Middle frontal gyrus (tissue), 1 donor: ENCODE data around the gene PPP1R37.
"Not testable (repeated sequence)": the region's sequence is repeated elsewhere in the genome, so short reads cannot be mapped to it uniquely, and the experiment has no call there.

ENCODE experiments used
- DNase-seq: peaks from one replicate; pipeline ENCODE4 v3.0.0-alpha.2; 2015; ENCODE audit warnings: low spot score; ENCODE audit errors: extremely low spot score

The PPP1R37 gene

DNA sequence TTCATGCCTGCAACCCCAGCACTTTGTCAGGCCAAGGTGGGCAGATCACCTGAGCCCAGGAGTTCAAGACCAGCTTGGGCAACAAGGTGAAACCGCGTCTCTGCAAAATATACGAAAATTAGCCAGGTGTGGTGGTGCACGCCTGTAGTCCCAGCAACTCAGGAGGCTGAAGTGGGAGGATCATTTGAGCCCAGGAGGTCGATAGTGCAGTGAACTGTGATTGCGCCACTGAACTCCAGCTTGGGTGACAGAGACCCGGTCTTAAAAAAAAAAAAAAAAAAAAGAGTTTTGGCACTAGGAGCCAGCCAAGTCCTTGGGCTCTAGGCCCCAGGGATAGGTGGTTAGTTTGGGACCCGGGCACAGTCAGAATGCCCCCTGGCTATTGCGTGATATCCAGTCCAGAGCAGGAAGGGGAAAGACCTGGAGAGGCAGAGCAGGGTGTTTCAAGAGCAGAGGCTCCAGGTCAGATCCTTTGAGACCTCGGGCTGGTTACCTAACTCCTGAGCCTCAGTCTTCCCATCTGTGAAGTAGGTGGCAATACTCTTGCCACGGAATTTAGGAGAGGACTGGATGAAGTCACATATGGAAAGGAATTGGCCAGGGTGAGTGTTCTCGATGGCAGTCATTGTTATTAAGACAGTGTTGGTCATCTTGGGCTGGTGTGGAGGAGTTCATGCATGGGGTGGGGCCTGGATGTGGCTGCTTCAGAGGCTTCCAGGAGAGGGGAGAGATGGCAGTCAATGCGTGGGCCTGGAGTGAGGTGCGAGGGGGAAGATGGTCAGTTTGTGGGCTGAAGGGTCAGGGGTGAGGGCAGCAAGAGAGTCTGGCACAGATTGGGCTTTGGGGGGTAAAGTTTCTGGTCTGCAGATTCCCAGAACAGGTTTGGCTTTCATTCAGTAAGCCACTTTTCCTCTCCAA lies 2.8 kb downstream of the PPP1R37 start:
- no peak for DNase-seq

DNA sequence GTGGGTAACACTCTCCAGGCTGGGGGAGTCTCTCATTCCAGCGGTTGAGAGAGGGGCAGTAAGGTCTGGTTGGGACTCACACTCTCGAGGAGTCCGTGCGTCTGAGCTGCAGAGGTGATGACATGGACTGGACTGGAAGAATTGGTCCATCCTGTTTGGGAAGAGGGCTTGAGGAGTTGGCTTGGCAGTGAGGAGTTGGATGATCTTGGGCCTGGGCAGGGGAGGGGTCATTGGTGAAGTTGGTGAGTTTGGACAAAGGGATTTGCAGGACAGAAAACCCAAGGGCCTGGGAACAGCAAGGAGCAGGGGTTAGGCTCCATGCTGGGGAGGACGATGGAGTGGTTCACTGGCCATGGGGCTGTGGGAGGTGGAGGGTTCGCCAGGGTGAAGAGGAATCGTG lies 3.7 kb downstream of the PPP1R37 start:
- no peak for DNase-seq

DNA sequence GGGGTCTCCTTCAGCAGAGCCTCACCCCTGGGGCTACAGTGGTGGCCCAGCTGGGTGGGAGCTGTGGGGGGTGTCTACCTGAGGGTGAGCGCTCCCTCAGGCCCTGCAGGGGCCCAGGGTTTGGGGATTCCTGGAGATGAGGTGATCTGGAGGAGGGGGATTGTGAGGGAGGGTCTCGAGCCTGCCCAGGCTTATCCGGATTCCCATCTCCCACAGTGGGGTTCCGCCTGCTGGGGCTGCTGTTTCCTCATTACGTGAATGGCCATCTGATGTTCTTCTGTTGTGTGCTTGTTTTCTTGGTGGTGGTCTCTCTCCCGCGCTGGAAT lies 4.4 kb downstream of the PPP1R37 start:
- no peak for DNase-seq

DNA sequence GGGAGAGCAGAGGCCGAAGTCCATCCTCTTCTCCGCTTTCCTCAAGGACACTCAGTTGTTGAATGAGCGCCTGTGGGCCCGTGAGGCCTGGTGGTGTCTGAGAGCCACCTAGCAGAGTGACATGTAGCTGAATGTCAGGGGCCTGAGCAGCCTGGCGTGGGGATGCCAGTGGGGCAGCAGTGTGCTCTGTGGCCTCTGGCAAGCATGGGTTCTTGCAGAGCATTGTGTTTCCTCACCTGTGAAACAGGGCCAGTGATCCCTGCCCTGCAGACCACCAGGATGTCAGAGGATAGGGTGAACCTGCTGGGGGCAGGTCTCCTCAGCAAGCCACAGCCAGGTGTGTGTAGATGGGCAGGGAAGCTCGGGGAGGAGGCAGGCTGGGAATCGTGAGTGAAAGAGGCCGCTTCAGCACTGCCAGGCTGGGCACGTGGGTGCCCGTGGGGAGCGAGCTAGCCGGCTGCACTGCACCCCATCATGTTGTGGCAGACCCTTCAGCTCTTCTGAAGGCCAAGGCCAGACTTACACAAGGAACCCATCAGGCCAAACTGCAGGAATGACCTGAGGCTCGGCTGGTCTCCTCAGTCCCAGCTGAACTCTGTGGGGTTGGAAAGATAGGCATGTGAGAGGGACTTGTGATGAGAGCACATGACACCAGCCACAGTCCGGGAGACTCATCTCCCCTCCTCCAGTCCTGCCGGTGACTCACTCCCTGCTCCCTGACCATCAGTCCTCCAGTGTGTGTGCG lies 5.0 kb downstream of the PPP1R37 start:
- no peak for DNase-seq

DNA sequence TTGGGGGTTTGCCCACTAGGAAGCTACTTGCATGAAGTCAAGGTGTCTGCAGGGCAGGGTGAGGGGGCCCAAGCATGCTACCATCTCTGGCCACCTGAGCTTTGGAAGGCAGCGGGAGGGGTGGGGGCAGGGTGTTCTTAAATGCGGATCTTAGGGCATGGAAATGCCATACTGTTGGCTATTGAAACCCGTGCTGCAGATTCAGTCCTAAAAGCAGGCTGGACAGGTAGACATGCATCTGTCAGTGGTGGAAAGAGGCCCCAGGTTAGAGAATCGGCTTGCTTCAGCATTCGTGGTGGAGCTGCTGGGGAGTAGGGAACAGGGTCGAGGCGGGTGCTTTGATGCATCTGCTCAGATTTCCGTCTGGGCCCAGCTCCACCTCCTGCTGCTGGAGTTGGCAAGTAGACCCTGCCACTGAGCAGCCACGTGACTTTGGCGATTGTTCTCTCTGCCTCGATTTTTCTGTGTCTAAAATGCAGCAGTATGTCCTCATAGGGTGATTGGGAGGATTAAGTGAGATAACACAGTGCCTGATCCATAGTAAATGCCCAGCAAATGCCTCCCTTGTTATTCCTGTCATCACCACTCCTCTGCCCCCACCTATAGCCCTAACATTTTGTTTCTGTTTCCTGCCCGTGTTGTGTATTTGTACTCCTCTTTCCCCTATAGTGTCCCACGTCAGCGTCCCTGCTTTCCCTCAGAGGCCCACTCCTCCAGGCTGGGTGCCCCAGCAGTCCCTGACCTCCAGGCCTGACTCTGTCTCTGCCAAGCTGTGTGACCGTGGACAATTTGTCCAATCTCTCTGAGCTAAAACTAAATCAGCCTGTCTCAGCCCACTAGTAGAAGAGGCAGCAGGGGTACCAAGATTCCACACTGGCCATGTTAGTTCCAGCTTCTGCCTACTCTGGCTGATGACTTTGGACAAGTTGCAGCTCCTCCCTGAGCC lies 5.8 kb downstream of the PPP1R37 start:
- peak; percentile 82 for DNase-seq

DNA sequence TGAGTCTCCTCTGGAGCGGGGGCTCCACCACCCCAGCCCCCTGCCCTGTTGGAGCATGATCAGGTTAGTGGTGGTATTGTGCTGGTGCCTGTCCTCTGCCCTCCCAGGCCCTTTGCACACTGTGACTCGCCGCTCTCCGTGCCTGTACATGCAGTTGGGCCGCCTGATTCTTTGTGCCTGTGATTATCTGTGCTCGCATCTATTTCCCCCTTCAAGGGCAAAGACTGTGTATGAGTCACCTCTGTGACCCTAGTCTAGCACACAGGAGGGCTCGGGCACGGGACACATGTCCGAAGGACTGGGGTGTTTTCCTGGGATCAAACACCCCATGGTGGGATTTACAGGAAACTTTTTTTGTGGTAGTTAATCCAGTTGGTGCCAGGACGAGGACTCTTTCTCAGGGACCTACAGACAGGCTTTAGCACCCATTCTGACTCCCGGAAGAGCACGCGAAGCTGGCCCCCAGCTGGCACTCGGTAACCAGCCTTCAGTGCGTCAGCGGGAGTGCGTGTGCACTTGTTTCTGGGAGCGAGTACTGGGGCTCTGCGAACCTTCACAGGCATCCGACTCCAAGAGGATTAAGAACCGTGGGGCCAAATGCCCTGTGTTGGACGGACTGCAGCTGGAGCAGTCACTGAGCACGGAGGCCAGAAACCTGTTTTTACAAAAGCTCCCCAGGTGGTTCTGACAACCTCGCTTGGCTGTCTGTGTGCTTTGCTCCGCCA lies 6.7 kb downstream of the PPP1R37 start:
- DNase-seq: no peak

DNA sequence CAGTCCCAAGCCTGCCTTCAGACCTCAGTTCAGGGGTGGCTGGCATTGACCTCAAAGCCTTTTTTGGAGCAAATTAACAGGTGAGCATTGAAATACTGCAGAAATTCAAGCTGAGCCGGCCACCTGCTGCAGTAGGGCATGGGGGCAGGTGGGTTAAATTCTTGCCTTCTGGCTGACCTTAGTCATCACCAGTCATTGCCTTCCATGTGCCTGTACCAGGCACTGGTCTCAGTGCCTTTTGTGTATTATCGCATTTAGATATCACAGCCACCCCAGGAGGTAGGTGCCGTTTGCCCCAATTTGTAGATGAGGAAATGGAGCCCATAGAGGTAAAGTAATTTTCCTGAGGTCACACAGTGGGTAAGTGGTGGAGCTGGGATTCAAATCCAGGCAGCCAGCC lies 7.2 kb downstream of the PPP1R37 start:
- DNase-seq: no peak

DNA sequence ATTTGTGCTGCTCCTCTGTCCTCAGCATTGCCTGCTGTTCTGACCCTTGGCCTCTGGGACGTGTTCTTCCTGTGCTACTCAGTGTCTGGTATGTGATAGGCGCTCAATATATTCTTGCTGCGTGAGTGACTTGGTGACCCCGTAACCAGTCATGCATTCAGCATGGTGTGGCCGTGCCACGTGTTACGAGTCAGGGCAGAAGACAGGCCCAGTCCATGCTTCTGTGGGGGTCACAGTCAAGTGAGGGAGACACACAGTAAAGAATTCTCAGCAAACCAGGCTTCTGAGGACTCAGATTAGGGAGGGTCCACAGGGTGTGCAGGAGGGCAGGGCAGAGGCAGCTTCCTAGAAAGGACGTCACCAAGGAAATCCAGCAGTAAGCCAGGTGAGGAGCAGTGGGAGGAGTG lies 7.9 kb downstream of the PPP1R37 start:
- DNase-seq: no peak

DNA sequence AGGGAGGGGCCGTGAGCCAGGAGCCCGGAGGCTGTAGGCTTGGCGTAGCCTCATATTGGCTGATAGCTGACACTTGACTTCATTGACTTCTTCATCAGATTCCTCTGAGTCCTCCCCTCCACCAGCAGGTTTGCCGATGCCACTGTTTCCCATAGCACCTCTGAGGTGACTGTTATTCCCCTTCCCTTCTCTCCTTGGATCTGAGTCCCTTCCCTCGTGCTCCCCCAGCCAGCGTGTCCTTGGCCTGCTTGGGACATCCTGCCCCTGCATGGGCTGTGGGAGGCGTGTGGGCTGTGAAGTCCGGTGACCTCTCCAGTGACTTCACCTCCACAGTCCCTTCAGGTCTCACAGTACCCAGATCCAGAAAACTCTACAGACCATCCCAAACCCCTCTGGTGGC lies 8.8 kb downstream of the PPP1R37 start:
- no peak for DNase-seq

DNA sequence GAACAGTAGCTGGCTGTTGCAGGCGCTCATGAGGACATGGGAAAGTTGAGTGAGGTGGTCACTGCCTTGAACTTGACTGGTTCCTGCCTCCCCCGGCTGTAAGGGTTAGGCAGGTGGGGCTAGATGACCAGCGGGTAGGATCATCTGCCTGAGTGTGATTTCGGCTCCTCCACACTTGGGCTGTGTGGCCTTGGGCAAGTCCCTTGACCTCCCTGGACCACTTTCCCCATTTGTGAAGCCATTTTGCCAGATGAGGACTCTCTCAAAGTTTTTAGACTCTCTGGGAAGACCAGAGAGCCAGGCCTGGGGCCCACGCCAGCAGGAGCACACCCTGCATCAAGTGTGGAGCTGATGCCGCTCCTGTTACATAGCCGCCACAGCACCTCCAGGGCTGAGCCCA lies 9.5 kb downstream of the PPP1R37 start:
- no peak for DNase-seq

DNA sequence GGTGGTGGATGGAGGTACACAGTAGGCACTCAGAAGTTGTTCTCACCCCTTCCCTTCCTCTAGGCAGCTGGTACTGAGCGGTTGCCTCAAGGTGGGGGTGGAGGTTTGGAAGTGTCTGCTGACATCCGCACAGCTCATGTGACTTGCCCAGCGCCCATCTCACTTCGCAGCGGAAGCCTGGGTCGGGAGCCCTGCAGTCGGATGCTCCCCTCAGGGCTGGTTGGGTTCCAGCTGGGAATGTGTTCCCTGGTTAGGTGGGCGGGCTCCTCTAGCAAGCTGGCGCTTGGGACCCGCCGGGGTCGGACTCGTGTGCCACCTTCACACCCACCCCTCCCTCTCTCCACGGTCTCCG lies 10.2 kb downstream of the PPP1R37 start:
- DNase-seq: peak; percentile 47

DNA sequence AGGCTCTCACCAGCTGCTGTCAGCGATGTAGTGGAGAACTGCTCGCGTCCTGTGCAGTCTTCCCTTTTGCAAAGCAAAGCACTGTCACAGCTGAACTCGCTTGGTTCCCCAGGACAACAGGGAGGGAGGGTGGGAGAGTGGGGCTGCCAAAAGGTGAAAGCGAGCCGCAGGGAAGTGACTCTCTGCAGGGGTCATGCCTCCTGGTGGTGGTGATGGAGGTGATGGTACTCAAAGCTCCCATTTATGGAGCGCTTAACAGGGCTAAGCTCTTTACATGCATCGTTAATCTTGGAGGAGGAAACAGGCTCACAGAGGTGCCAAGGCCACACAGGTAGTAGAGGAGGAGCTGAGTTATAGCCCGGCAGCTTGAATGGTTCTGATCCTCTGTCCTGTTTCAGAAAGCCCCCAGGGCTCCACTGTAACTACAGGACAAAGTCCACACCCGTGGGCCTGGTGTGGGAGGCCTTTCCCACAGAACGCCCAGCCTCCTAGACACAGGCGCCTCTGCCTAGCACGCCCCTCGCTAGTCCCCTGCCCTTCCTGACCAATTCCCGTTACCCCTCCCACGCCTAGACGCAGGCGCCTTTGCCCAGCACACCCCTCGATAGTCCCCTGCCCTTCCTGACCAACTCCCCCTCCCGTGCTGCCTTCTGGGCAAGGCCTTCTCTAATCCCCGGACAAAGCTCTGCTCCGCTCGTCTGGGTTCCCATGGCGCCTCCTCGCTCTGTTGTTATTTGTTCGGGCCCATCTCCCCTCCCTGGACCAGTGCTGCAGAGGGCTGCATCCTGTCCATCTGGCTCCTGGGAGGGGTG lies 10.7 kb downstream of the PPP1R37 start:
- DNase-seq: no peak

DNA sequence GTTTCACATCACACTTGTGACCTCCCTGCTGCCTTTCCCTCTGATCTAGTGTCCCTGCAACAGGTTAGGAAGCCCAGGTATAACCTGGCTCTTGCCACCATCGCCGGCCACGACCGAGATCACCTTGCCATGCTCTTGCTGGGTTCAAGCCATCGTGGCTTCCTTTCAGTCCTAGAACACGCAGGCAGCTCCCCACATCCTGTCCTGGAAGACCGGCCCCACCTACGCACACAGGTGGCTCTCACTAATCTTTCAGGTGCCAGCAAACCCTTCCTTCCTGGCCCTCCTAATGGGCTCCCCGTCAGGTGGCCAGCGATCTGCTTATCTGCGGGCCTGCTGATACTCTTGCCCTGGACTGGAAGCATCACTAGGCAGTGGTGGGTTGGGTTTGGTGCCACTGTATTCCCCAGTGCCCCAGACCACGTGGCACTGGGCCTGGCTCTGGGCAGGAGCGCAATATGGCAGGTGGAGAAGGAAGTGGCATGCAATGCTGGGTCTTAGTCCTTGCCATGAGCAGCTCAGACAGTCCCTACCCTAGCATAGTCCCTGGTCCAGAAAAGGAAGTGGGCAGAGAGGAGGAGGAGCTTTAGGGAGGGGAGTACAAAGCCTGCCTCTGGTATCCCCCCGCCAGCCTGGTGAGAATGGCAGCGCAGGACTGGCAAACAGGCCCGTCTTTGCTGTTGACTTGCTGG lies 11.8 kb downstream of the PPP1R37 start:
- DNase-seq: no peak

DNA sequence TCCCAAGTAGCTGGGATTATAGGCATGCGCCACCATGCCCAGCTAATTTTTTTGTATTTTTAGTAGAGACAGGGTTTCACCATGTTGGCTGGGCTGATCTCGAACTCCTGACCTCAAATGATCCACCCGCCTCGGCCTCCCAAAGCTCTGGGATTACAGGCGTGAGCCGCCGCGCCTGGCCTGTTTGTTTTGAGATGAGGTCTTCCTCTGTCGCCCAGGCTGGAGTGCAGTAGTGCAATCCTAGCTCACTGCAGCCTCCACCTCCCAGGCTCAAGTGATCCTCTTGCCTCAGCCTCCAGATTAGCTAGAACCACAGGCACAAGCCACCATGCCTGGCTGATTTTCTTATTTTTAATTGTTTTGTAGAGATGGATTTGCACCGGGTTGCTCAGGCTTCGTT lies 13.4 kb downstream of the PPP1R37 start:
- DNase-seq: not testable (repeated sequence)

DNA sequence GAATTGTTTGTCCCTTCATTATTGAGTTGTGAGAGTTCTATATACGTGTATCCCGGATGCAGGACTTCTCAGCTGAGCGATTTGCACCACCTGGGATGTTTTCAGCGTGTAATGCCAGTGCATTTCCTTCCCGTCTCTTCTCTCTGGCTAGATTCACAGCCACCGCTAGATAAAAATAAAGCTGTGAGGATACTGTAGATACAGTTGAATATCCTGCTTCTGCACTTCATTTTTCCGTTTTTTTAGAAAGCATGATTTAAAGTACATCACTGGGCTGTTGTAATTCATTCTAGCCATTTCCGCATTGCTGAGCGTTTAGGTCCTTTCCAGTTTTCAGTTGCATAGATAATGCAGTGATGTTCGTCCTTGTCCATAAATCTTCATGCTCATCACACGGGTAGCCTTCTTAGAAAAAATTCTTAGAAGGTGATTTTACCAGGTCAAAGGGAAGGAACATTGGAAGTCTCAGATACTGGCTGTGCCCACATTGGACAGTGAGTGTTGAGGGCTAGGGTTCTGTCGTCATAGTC lies 14.7 kb downstream of the PPP1R37 start:
- no peak for DNase-seq

DNA sequence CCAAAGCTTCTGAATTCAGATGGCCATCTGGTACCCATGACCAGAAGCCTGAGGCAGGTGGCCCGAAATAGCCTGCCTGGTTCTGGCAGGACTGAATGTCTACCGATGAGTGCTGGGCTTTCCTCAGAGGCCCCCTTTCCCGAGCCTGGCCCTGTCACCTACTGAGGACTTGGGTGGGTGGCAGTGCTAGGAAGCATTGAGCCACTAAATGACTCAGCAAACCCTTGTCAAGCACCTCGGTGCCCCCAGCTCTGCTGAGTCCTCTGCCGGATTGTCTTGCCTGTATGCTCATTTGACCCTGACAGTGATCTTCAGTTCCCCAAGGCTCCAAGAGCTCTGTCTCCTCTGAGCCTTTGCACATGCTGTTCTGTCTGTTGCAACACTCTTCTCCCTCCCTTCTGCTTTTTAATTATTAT lies 17.9 kb downstream of the PPP1R37 start:
- no peak for DNase-seq

DNA sequence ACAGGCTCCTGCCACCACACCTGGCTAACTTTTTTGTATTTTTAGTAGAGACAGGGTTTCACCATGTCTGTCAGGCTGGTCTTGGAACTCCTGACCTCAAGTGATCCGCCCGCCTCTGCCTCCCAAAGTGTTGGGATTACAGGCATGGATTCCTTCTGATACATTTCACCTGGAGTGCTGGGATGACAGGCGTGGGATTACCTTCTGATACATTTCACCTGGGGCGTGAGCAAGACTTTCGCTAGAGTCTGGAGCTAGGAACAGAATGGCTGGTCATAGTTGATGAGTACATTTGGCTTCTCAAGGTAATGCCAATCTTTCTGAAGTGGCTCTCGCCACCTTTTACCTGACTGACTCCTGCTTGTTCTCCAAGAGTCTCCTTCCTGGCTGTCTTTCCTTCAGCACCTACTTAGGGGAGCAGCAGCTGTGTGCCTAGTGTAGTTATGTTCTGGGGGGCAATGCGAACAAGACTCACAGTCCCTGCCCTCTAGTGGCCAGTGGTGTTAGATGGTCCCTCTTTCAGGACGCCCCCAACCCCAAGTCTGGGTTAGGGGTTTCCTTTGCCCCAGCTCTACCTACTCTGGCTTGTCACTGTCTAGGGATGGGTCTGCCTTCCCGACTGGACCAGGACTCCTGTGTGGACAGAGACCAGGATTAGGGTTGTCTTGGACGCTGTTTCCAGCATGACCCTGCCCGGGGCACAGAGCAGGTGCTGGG lies 19.3 kb downstream of the PPP1R37 start:
- DNase-seq: no peak

DNA sequence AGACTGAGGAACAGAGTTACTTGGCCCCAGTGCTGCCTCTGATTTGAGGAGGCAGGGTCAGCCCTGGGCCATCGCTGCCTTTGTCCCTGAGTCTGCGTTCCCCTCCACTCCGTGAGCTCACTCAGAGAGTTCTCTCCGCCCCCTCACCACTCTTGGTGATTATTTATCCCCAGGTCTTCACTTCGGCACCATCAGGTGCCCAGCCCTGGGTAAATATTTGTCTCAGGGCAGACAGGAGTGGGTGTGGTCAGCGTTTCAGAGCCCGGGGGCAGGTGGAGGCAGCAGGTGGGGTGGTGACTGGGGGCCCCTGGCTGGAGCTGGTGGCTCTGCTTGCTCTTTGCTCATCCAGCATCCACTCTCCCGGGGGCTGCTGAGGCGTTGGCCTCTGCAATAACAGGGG lies 20.6 kb downstream of the PPP1R37 start:
- DNase-seq: no peak

DNA sequence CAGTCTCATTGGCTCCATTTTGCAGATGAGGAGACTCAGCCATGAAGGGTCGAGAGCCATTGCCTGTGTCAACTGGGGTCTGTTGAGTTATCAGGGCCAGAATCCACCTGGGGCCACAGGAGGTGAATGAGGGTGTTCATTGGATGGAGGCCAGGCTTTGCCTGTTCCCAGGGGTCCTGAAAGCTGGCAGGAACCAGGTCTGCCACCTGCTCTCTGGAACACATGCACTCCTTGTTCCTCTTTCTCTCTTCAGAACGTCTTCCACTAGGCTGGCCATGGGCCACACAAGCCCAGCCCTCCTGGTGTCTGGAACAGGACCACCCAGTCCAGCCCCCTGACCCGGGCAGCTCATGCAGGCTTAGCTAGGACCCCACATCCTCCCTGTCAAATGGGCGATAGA lies 21.1 kb downstream of the PPP1R37 start:
- no peak for DNase-seq
